Natural killer cell treated with Interleukin-12 subunit alpha and Interleukin-12 subunit beta and Interleukin-15 and Interleukin-18, amount 100 ng/mL, for 72 hours (primary cell): ENCODE results near the gene RNF223. TPM values are rescaled to one million over a fixed set of nuclear protein-coding genes. Genes with fewer than 3 reads are reported as not detected.
A peak's percentile ranks its signal among the peaks of the same experiment; 100 is the strongest.
"Not testable (repeated sequence)": the region's sequence is repeated elsewhere in the genome, so short reads cannot be mapped to it uniquely, and the experiment has no call there.

ENCODE experiments used
- ATAC-seq, 2 donors: fragments of 150-1000 bp; cut with Tn5 transposase in 1 of 2; sonication (Bioruptor Pico), chemical (Tn5 transposase) in 1 of 2; 2 replicates each; pipeline ENCODE4 v1.10.0; 2021
- DNase-seq: peaks from one replicate; pipeline ENCODE4 v3.0.0; 2022; ENCODE audit warnings: low spot score
- H3K27ac Mint-ChIP-seq, 2 donors: 1 replicate in 1 of 2; 2 replicates in 1 of 2; pipeline ENCODE4 v1.8.0; 2022; ENCODE audit warnings: mixed read lengths in 2 of 2, mild to moderate bottlenecking in 1 of 2, moderate library complexity in 1 of 2
- H3K27me3 Mint-ChIP-seq, 2 donors: 1 replicate in 1 of 2; 2 replicates in 1 of 2; pipeline ENCODE4 v1.8.0; 2022; ENCODE audit warnings: mixed read lengths in 2 of 2
- H3K36me3 Mint-ChIP-seq: one replicate; pipeline ENCODE4 v1.8.0; 2022; ENCODE audit warnings: mixed read lengths
- H3K4me1 Mint-ChIP-seq, 2 donors: 1 replicate in 1 of 2; 2 replicates in 1 of 2; pipeline ENCODE4 v1.8.0; 2022; ENCODE audit warnings: low read depth in 2 of 2, mixed read lengths in 2 of 2, mild to moderate bottlenecking in 1 of 2
- H3K4me3 Mint-ChIP-seq: one replicate; pipeline ENCODE4 v1.8.0; 2022; ENCODE audit warnings: mixed read lengths
- H3K9me3 Mint-ChIP-seq: 2 replicates; pipeline ENCODE4 v1.8.0; 2022; ENCODE audit warnings: mixed read lengths
- total RNA-seq, 2 donors: library from RNA; stranded (reverse); gene quantifications; one replicate each; pipeline ENCODE4 v1.2.3, GENCODE V29; 2022

The RNF223 gene
- total RNA-seq, 2 donors from 2014 or later, result not detected

GRCh38 chr1:1058921-1059493, 15.1 kb downstream of the RNF223 start:
- H3K4me3 Mint-ChIP-seq, result peak overlapping the region; percentile 76
- peaks cover 0 to 25% of the 10 kb centered on the region in 2 donors for H3K4me1 Mint-ChIP-seq
- no peaks in the 10 kb centered on the region for H3K36me3 Mint-ChIP-seq
- no peaks in the 10 kb centered on the region for H3K9me3 Mint-ChIP-seq
- DNase-seq, result no peak
- H3K27me3 Mint-ChIP-seq, result peaks cover 6 to 8% of the 10 kb centered on the region in 2 donors
- H3K27ac Mint-ChIP-seq, result no peak overlapping the region
- ATAC-seq, result peak; percentile 41 to 64

- Mint-ChIP-seq H3K36me3 (no peaks in the 10 kb centered on the region), H3K4me3 (peak overlapping the region; percentile 76), H3K27me3 (peaks cover 6 to 8% of the 10 kb centered on the region in 2 donors), H3K27ac (no peak overlapping the region), H3K4me1 (peaks cover 0 to 24% of the 10 kb centered on the region in 2 donors), H3K9me3 (no peaks in the 10 kb centered on the region)
- ATAC-seq (no peak), DNase-seq (no peak)
Measured at GRCh38 chr1:1058088-1058905, 15.8 kb downstream of the RNF223 start.

GRCh38 chr1:1057769-1058087, 16.4 kb downstream of the RNF223 start:
- not testable (repeated sequence) for ATAC-seq, H3K27ac Mint-ChIP-seq, H3K36me3 Mint-ChIP-seq, H3K27me3 Mint-ChIP-seq, H3K4me3 Mint-ChIP-seq, H3K9me3 Mint-ChIP-seq, DNase-seq
- peaks cover 0 to 22% of the 10 kb centered on the region in 2 donors for H3K4me1 Mint-ChIP-seq

DNA sequence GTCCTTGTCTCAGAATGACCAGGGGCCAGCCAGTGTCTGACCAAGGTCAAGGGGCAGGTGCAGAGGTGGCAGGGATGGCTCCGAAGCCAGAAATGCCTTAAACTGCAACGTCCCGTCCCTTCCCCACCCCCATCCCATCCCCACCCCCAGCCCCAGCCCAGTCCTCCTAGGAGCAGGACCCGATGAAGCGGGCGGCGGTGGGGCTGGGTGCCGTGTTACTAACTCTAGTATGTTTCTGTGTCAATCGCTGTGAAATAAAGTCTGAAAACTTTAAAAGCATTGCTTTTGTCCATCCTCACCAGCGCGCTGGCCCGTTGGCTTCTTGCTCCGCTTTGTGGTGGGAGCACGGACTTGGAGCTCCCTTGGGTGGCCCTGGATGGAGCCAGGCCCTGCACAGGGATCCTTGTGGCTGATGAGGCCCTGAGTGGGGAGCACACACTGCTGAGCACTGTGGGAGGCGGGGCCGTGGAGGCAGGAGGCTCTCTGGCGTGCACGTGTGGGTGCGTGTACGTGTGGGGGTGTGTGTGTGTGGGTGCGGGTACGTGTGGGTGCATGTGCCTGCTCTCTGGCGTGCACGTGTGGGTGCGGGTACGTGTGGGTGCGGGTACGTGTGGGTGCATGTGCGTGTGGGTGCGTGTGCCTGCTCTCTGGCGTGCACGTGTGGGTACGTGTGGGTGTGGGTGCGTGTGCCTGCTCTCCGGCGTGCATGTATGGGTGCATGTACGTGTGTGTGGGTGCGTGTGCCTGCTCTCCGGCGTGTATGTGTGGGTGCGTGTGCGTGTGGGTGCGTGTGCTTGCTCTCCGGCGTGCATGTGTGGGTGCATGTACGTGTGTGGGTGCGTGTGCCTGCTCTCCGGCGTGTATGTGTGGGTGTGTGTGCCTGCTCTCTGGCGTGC, 18.0 kb downstream of the RNF223 start:
- Mint-ChIP-seq H3K27me3 (peaks cover 6 to 8% of the 10 kb centered on the region in 2 donors), H3K4me1 (peaks cover 6 to 19% of the 10 kb centered on the region in 2 donors), H3K4me3 (no peak overlapping the region), H3K9me3 (no peaks in the 10 kb centered on the region), H3K36me3 (no peaks in the 10 kb centered on the region), H3K27ac (no peak overlapping the region)
- no peak for DNase-seq
- no peak for ATAC-seq

- H3K27ac Mint-ChIP-seq, result no peak overlapping the region
- DNase-seq (no peak), ATAC-seq (no peak)
- no peaks in the 10 kb centered on the region for H3K9me3 Mint-ChIP-seq
- peaks cover 6 to 8% of the 10 kb centered on the region in 2 donors for H3K27me3 Mint-ChIP-seq
- H3K4me1 Mint-ChIP-seq, result peaks cover 6 to 13% of the 10 kb centered on the region in 2 donors
- no peak overlapping the region for H3K4me3 Mint-ChIP-seq
- H3K36me3 Mint-ChIP-seq, result no peaks in the 10 kb centered on the region
Measured at GRCh38 chr1:1054971-1055370, 19.1 kb downstream of the RNF223 start.

DNA sequence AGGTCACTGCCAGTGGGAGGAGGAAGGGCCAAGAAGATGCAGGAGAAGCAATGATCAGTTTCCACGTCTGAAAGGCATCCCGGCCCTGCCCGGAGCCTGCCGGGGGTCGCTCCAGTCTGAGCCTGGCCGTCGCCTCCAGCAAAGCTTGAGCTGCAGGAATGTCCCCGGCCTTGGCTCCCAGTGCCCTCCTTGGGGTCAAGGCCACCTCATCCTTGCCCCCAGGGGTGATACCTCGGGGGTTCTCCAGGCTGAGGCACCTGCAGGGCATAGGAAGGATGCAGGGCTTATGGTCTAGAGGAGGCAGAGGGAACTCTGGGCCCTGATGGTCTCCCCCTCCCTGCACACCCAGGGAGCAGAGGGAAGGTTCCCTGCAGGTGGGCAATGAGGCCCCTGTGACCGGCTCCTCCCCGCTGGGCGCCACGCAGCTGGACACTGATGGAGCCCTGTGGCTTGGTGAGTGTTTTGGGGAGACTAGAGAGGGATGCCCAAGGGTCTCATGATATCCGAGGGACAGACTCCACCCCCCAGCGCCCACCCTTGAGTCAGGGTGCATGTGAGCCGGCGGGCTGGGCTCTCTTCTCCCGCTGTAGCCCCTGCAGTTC, 19.9 kb downstream of the RNF223 start:
- H3K27me3 Mint-ChIP-seq, result peaks cover 6 to 8% of the 10 kb centered on the region in 2 donors
- no peaks in the 10 kb centered on the region for H3K9me3 Mint-ChIP-seq
- H3K27ac Mint-ChIP-seq, result no peak overlapping the region
- no peaks in the 10 kb centered on the region for H3K36me3 Mint-ChIP-seq
- ATAC-seq, result no peak
- H3K4me3 Mint-ChIP-seq, result no peak overlapping the region
- no peak for DNase-seq
- H3K4me1 Mint-ChIP-seq, result peaks cover 6 to 11% of the 10 kb centered on the region in 2 donors

- Mint-ChIP-seq H3K27ac (no peak overlapping the region), H3K27me3 (peaks cover 6 to 8% of the 10 kb centered on the region in 2 donors), H3K4me3 (no peak overlapping the region), H3K36me3 (no peaks in the 10 kb centered on the region), H3K4me1 (peaks cover 6 to 8% of the 10 kb centered on the region in 2 donors), H3K9me3 (no peaks in the 10 kb centered on the region)
- ATAC-seq (no peak), DNase-seq (no peak)
Measured at GRCh38 chr1:1053682-1054081, 20.4 kb downstream of the RNF223 start.

DNA sequence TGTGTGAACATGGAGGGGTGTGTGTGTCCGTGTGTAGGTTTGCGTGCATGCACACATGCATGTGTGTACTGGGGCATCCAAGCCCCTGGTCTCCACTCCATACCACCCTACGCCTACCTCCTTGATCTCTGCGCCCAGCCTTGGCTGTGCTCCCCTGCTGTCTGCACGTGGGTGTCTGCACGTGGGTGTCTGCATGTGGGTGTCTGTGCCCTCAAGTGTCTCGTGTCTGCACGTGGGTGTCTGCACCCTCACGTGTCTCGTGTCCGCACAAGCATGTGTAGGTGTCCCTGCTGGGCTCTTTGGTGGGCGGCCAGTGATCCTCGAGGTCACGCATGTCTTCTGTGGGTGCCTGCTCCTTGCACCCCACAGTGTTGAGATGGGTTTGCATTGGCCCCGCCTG, 21.1 kb downstream of the RNF223 start:
- H3K27ac Mint-ChIP-seq, result no peak overlapping the region
- ATAC-seq, result no peak

GRCh38 chr1:1052003-1052840, 21.9 kb downstream of the RNF223 start:
- H3K4me3 Mint-ChIP-seq, result no peak overlapping the region
- peaks cover 0 to 6% of the 10 kb centered on the region in 2 donors for H3K4me1 Mint-ChIP-seq
- no peaks in the 10 kb centered on the region for H3K36me3 Mint-ChIP-seq
- ATAC-seq (no peak), DNase-seq (no peak)
- no peak overlapping the region for H3K27ac Mint-ChIP-seq
- H3K27me3 Mint-ChIP-seq, result no peaks in the 10 kb centered on the region
- H3K9me3 Mint-ChIP-seq, result no peaks in the 10 kb centered on the region

More for the DNA sequence above, 21.1 kb downstream of the RNF223 start:
- H3K4me1 Mint-ChIP-seq, result peaks cover 2 to 6% of the 10 kb centered on the region in 2 donors
- H3K27me3 Mint-ChIP-seq, result peaks cover 2% of the 10 kb centered on the region in 2 donors
- H3K9me3 Mint-ChIP-seq, result no peaks in the 10 kb centered on the region
- DNase-seq, result no peak
- H3K4me3 Mint-ChIP-seq, result no peak overlapping the region
- no peaks in the 10 kb centered on the region for H3K36me3 Mint-ChIP-seq

DNA sequence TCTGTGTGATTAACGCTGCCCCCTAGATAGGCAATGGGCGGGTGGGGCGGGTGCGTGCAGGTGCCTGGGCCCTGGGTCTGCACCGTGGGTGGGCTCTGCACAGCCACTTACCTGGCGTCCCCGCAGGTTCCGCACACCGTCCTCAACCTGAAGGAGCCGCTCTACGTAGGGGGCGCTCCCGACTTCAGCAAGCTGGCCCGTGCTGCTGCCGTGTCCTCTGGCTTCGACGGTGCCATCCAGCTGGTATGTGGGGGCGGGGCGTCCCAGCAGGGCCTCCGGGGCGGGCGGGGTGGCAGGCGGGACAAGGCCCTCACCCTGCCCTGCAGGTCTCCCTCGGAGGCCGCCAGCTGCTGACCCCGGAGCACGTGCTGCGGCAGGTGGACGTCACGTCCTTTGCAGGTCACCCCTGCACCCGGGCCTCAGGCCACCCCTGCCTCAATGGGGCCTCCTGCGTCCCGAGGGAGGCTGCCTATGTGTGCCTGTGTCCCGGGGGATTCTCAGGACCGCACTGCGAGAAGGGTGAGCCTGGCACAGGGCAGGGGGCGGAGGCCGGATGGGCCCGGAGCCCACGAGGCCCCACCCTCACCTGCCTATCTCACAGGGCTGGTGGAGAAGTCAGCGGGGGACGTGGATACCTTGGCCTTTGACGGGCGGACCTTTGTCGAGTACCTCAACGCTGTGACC, 22.8 kb downstream of the RNF223 start:
- peaks cover 0 to 6% of the 10 kb centered on the region in 2 donors for H3K4me1 Mint-ChIP-seq

GRCh38 chr1:1050577-1051052, 23.5 kb downstream of the RNF223 start:
- Mint-ChIP-seq H3K27ac (no peak overlapping the region), H3K36me3 (no peaks in the 10 kb centered on the region), H3K9me3 (no peaks in the 10 kb centered on the region), H3K4me3 (no peak overlapping the region), H3K27me3 (no peaks in the 10 kb centered on the region), H3K4me1 (peaks cover 0 to 6% of the 10 kb centered on the region in 2 donors)
- no peak for DNase-seq
- ATAC-seq, result no peak

More for the DNA sequence above, 22.8 kb downstream of the RNF223 start:
- Mint-ChIP-seq H3K9me3 (no peaks in the 10 kb centered on the region), H3K27me3 (no peaks in the 10 kb centered on the region), H3K4me3 (no peak overlapping the region), H3K27ac (no peak overlapping the region), H3K36me3 (no peaks in the 10 kb centered on the region)
- no peak for ATAC-seq
- no peak for DNase-seq
